HUDEP-2 (cell line): Measurements from ENCODE around the gene GAS2L1.
"Not testable (repeated sequence)": the region's sequence is repeated elsewhere in the genome, so short reads cannot be mapped to it uniquely, and the experiment has no call there.

Experiments
- DNase-seq, 76 experiments: peaks; one replicate each; lab custom pipeline; 2025; ENCODE audit not compliant: unreplicated experiment in 76 of 76; lab: John Stamatoyannopoulos, UW

The GAS2L1 gene

GRCh38 chr22:29339381-29340235 lies 33.2 kb downstream of the GAS2L1 start:
- DNase-seq = no peak

- DNase-seq = no peak
Measured at GRCh38 chr22:29340566-29340965, 34.1 kb downstream of the GAS2L1 start.

GRCh38 chr22:29341056-29341848 lies 34.8 kb downstream of the GAS2L1 start:
- no peak for DNase-seq

GRCh38 chr22:29341849-29342127 lies 35.3 kb downstream of the GAS2L1 start:
- DNase-seq = no peak

- DNase-seq = no peak
Measured at GRCh38 chr22:29342177-29342576, 35.7 kb downstream of the GAS2L1 start.

DNA sequence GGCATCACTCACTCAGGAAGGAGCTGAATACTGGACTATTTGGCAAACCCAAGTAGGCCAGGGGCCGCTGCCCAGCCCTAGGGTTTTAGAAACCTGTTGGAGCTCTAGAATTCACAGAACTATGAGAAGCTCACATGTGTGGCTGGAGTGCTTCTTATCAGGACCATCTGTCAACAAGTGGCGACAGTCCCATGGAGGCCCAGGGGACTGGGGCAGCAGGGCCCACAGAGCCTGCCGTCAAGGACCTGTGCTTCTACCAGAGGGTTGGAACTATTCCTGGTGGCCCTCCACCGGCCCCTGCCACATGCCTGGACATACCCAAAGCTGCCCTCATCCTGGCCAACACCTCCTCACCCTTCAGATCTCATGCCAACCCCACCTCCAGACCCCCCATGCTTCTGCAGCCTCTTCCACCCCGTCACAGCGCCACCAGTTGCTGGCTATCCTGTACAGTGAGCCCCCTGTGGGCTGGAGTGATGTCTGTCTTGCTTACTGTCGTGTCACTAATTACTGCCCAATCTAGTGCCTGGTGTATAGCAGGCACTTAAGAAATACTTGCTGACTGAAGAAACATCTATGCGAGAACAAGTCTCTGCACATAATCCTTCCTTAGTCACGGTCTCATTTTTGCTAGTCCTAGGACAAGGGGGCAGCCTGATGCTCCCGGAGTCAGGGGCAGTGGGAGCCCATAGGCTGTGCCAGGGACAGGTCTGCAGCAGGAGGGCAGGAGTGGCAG lies 36.3 kb downstream of the GAS2L1 start:
- peak in 19 of 76 experiments; percentile 3 to 42 (median 22) for DNase-seq

- DNase-seq = peak in 3 of 76 experiments; percentile 9 to 11 (median 9)
Measured at GRCh38 chr22:29343313-29343805, 36.9 kb downstream of the GAS2L1 start.

DNA sequence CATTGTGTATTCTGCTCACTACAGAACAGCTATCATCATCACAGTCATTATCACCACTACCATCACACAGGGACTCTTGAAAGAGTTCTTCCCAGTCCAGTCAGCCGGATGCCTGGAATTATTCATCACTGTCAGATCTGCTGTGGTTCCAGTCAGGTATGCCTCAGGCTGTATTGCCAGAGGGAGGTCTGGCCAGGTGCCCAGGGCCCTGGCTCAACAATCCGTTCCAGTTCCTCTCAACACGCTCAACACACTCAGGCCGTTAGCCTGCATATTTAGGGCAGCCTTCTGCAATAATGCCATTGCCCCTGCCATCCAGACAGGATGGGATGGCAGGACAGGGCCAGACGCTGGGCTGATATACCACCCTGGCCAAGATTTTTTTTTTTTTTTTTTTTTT lies 37.7 kb downstream of the GAS2L1 start:
- DNase-seq = no peak

- DNase-seq = not testable (repeated sequence)
Measured at GRCh38 chr22:29344889-29345288, 38.4 kb downstream of the GAS2L1 start.

GRCh38 chr22:29345932-29346331 lies 39.5 kb downstream of the GAS2L1 start:
- no peak for DNase-seq

DNA sequence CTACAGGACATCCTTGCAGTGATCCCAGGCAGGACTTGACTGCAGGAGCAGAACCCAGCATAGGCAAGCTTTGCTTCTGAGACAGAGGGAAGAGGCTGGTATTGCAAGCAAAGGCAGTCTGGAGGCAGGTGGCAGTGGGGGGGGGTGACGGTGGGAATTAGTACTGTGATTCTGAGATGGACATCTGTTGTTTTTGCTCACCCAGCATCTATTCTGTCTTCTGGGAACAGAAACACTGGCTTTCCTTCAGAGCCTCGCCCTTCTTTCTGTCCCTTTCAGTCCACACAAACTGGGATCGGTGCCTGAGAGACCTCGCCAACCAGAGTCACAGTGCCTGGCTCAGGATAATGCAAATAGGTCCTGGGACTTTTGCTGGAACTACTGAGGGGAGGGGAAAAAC lies 40.2 kb downstream of the GAS2L1 start:
- no peak for DNase-seq

DNA sequence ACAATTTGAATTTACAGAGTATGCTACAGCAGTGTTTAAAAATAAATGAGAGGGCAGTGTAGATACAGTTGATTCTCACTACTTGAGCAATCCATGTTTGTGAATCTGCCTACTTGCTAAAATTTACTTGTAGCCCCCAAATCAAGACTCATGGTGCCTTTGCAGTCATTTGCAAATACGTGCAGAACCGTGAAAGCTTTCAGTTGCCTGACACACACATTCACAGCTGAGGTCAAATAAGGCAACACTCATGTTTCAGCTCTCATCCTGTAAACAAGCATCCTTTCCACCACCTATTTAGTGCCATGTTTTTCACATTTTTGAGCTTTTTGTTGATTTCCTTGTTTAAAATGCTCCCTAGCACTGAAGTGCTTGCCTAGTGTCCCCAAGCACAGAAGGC lies 41.6 kb downstream of the GAS2L1 start:
- no peak for DNase-seq

DNA sequence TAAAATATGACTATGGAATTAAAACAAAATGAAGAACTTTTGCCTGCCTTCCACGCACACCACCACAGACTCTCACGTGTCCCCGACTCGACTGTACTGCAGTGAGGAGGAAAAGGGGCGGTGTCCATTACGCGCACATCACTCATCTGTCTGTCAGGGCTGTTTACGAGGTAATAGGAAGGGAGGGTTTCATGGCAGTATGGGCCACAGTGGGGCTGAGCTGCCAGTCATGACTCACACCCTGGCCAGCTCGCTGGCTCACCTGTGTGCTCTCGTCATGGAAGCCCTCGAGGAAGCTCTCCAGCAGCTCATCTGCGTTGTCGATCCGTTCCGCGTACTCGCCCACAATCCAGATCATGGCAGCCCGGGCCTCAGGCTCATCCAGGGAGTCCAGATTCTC lies 42.5 kb downstream of the GAS2L1 start:
- DNase-seq = no peak

- DNase-seq = no peak
Measured at GRCh38 chr22:29351042-29351441, 44.6 kb downstream of the GAS2L1 start.

DNA sequence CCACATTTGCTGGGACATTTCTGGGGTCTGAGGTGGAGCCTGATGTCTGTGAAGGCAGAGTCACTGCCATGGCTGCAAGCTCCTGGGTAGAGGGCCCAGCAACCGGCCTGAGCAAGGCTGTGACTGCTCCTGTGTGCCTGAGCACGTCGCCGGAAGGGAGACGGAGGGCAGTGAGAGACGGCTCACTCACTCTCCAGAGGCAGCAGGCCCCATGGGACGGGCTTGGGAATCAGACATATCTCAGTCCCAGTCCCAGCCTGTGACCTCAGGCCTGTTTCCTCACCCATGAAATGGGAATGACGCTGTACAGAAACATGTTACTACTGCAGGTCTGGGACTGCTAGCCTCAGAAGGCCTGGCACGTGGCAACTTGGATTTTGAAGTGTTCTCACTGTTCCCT lies 45.4 kb downstream of the GAS2L1 start:
- DNase-seq = no peak

DNA sequence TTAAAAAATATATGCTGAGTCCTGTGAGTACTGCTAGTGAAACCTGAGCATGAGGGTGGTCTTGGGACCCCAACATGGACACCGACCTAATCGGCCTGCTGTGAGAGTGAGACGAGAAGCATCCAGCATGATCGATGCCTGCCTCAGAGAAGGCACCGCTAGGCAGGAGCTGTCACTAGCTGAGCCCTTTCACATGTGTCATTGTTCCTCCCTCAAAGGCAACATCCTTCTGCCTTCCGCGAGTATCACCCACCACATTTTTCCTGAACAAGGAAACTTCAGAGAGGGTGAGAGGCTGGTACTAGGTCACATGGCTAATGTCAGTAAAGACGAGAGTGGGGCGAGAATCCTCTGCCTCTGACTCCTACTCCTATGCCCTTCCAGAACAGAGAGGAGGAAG lies 46.3 kb downstream of the GAS2L1 start:
- DNase-seq = no peak

DNA sequence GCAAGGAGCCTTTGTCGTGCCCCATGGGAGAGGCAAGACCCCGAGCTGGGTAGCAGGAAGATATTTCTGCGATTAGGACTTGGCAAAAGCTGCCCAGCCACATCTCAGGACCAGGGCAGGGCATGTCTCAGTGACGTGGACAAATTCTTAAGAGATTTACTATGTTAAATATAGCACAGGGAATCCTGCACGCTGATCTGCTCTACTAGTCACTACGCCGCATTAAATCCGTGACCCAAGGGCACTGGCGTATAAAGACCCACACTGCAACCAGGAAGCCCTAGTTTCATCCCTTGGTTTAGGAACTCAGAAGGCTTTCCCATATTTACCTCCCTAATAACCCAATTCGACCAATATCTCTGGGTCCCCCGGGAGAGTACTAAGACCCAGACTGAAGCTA lies 46.8 kb downstream of the GAS2L1 start:
- no peak for DNase-seq

DNA sequence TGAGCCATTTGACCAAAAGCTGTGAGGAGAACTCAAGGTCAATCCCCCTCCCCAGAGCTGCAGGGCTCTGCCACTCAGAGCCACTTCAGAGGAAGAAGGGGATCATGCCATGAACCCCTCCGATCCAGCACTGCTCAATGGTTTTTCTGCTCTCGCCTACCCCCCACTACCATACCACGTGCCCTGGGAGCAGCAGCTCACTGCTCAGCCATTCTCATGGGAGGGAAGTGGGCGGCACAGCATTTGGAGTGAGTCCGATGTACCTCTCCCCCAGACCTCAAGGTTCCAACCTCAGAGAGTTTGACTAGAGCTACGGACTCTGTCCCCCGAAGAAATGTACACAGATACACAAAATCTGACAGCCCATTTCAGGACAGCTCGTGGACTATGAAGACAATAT lies 47.4 kb downstream of the GAS2L1 start:
- no peak for DNase-seq

- DNase-seq = not testable (repeated sequence)
Measured at GRCh38 chr22:29357193-29357890, 50.9 kb downstream of the GAS2L1 start.

- peak in 43 of 76 experiments; percentile 4 to 63 (median 33) for DNase-seq
Measured at GRCh38 chr22:29359469-29359868, 53.0 kb downstream of the GAS2L1 start.
